Stimulated activated CD4-positive, alpha-beta T cell treated with anti-CD3 and anti-CD28 coated beads, Interleukin-1b, Interleukin-23, amount 100 ng/mL, for 4 hours (primary cell): ENCODE measurements around the gene ABCB9.
A peak's percentile ranks its signal among the peaks of the same experiment; 100 is the strongest.
"Not testable (repeated sequence)": the region's sequence is repeated elsewhere in the genome, so short reads cannot be mapped to it uniquely, and the experiment has no call there.

Experiments
- DNase-seq, 2 donors: peaks; one replicate each; pipeline ENCODE4 v3.0.0-alpha.2; 2020; ENCODE audit warnings: low read depth in 2 of 2

Gene ABCB9

DNA sequence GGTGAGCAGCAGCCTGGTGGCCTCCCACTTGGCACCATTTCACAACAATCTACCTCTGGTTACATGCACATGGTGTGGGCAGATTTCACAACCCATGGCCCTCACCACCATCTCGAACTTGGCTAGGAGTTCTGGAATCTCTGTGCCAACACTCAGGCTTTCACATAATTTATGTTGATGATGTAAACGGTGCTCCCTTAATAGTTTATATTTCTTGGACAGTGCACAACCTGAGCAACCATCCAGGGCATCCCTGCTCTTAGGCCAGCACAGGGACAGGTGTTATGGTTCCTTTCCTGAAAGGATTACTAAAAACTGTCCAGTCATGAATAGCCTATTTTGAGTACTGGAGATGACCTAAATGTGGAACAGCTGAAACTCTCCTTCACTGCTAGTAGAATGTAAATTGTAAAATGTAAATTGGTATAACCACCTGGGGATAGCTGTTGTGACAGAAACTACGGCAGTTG is 28.6 kb downstream of the ABCB9 start:
- DNase-seq, result no peak

GRCh38 chr12:122935318-122935717 is 30.9 kb downstream of the ABCB9 start:
- no peak for DNase-seq

DNA sequence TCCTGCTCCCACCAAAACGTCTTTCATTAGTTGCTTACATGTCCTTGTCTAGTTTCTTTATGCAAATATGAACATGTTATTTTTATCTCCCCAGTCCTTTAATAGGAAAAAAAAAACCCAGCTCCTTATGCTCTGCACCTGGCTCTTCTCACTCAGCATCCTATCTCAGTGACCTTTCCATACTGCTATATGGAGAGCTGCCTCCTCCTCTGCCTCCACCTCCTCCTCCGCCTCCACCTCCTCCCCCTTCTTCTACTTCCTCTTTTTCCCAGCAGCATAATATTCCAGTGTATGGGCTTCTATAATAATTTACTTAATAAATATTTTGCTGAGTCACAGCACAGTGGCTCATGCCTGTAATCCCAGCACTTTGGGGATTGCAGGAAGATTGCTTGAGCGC is 31.5 kb downstream of the ABCB9 start:
- no peak for DNase-seq

DNA sequence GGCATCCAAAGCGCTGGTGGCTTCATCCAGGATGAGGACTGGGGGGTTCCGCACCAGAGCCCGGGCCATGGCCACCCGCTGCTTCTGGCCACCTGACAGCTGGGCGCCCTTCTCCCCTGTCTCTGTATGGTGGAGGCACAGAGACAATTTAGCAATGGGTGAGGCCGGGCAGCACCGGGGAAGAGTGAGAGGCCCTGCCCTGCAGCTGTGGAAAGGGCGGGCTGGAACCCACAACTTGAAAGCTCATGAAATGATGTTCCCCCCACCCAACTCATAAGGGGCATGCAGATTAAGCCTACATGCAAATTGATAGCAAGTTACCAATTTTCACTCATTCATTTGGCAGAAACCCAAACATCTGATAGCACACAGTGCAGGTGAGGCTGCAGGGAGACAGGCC is 34.1 kb downstream of the ABCB9 start:
- no peak for DNase-seq

GRCh38 chr12:122929812-122930211 is 36.5 kb downstream of the ABCB9 start:
- no peak for DNase-seq

DNA sequence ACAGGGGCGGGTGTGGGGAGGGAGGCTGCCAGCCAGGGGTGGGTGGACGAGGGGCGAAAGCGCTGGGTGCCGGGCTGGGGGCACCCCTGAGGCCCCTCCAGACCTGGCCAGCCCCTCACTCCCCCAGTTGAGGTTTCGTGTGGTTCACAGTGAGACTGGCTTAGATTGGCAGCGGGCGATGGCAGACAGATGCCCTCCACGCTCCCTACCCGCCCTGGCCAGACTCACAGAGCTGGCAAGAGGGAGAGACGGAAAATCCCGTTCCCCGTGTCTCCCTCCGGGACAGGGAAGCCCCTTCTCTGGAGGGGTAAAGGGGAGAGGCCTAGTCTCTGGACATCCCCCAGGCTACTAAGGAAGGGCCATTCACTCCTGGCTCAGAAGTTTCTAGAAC is 37.1 kb downstream of the ABCB9 start:
- no peak for DNase-seq

DNA sequence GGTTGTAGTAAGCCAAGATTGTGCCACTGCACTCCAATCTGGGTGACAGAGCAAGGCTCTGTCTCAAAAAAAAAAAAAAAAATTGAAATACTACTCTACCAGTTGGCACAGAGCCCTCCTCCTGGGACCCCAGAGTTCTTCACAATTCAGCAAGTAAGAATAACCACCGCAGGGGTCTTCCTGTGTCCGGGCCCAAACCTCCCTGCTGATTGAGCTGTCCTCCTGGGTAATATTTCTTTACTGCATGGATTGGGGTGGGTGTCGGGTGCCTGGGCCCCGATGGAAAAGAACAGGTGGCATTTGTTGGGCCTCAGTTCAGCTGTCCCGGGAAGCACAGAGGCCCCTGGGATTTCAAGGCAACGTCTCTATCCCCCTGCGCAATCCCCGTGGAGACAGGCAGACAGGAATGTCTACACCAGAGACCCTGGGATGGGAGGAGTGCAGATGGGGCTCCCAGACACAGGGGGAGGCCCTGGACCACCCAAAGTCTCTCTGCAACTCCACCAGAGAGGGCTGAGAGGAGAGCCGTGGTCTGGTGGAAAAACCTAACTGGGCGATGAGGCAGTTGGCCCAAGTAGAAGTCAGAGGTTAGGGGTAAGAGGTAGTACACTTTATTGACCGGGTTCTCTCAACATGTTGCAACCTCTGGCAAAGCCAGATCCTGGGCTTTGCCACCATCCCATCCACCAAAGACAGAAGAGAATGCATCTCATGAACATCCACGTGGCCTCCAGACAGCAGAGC is 37.7 kb downstream of the ABCB9 start:
- DNase-seq, result no peak

GRCh38 chr12:122927756-122928403 is 38.4 kb downstream of the ABCB9 start:
- DNase-seq, result no peak

GRCh38 chr12:122921917-122922316 is 44.3 kb downstream of the ABCB9 start:
- DNase-seq, result no peak

DNA sequence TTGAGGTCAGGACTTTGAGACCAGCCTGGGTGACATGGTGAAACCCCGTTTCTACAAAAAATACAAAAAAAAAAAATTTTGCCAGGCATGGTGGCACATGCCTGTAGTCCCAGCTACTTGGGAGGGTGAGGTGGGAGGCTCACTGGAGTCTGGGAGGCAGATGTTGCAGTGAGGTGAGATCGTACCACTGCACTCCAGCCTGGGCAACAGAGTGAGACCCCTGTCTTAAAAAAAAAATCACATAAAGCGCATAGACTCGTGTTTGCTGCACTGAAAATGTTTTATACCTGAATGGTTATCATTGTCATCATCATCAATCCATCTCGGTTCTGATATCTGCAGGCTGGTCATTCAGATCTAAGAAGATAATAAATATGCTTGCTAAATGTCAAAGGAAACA is 45.6 kb downstream of the ABCB9 start:
- DNase-seq, result no peak

DNA sequence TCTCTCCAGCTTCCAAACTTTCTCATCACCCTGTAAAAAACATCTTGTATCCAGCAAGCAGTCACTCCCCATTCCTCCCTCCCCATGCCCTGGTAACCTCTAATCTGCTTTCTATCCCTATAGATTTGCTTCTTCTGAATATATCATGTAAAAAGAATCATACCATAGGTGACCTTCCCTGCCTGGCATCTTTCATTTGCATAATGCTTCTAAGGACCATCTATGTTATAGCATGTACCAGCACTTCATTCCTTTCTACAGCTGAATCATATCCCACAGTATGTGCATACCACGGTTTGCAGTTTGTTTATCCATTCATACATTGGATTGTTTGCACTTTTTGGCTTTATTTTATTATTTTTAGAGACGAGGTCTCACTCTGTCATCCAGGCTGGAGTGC is 47.4 kb downstream of the ABCB9 start:
- DNase-seq, result no peak

- no peak for DNase-seq
Measured at GRCh38 chr12:122917507-122918121, 48.6 kb downstream of the ABCB9 start.

- DNase-seq, result no peak
Measured at GRCh38 chr12:122909442-122910288, 56.6 kb downstream of the ABCB9 start.

GRCh38 chr12:122908915-122909314 is 57.3 kb downstream of the ABCB9 start:
- no peak for DNase-seq

GRCh38 chr12:122905258-122905657 is 61.0 kb downstream of the ABCB9 start:
- DNase-seq, result not testable (repeated sequence)

DNA sequence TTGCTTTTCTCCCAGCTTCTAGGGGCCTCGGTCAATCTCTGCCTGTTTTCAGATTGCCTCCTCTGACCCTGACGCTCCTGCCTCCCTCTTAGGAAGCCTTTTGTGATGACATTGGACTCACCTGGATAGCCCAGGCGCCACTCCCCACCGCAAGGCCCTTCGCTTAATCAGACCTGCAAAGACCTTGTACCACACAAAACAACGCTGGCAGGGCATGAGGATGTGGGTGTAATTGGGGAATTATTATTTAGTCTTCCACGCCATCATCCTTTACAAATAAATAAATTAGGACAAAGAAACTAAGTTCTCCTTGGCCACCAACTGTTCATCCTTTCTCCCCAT is 62.6 kb downstream of the ABCB9 start:
- no peak for DNase-seq

DNA sequence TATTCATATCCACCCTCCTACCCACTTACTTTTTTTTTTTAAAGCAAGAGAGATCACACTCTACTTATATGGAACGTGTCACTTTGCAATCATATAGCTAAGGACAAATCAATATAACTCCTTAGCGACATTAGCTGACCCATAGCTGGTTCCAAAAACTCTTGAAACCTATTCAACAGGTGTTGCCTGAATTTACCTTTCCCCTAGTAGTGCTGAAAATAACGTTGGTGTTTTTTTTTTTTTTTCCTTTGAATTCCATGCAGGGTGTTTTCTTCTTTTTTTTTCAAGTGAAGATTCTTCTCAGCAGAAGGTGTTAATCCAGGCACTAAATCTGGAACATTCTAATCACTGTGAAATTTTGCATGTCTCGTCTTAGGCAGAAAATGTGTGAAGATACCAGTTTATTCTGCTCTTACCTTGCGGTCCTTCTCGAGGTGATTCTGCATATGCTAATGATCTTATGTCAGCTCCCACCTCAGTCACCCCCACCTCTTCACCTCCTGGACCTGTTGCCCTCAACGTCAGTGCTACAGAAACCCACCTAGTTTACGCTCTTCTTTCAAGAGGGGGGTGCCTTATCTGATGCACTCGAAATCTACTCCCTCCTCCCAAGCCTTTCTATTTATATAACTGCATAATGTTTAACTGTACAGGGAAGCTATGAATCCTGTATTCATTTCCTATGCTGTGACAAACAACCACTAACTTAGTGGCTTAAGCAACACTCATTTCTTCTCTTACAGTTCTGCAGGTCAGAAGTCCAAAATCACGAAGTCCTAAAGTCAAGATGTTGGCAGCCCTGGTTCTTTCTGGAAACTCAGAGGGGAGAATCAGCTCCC is 63.2 kb downstream of the ABCB9 start:
- DNase-seq, result no peak

DNA sequence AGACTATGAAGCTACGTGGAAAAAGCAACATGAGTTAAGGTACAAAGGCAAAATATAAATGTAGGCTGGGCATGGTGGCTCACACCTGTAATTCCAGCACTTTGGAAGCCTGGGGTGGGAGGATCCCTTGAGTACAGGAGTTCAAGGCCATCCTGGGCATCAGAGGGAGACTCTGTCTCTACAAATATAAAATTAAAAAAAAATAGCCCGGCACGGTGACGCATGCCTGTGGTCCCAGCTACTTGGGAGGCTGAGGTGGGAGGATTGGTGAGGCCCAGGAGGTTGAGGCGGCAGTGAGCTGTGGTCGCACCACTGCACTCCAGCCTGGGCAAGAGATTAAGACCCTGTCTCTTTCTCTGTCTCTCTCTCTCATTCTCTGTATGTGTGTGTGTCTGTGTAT is 66.4 kb downstream of the ABCB9 start:
- DNase-seq, result no peak

DNA sequence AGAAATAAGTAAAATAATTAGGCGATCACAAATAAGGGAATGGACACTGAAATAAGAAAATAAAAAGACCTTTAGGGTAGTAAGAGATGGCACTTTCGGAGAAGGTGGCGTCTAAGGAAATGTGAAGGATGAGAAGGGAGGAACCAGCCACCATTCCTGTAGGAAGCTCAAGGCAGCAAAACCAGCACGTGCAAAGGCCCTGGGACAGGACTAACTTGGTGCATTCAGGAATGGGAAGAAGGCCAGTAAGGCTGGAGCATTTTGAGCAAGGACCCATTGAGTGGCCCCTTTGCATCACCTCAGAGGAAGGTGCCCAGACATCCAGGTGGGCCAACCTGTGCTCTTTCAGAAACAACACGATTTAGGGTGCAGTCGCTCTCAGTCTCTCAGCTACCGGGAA is 69.6 kb downstream of the ABCB9 start:
- DNase-seq, result no peak

DNA sequence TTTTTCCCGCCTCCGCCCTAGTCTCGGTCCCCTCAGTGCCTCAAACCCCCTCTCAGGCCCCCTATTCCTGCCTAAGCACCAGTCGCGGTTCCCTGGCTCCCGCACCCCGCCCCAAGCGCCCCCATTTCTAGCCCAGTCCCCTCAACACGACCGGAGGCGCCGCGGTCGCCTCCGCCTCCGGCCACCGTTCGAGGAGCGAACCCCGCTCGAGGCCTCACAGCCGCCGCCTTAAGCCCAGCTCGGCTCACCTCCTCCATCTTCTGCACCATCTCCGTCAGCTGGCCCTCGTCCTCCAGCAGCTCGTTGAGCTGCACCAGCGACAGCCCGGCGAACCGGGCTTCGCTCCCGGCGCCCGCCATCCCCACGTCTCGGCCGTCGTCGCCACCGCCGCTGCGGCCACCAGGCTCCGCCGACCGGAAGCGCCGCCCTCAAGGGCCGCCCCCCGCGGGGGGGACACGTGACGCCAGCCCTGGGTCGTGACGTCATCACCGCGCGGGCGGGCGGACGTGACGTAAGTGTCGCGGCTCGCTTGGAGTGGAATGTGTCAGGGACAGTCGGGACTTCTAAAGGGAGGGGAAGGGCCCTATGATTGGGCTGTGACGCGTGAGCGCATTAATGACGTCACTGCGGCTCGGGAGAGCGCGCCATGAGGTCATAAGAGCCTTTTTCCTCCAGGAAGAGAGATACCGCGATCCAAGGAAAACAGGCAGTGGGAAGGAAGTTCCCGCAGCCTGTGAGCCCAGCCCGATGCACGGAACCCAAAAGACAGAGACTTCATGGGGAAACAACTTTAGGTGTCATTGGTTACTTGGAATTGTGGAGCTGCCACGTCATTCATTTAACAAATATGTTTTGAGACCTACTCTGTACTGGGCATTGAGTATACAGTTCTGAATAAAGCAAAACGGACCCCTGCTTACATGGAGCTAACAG is 70.3 kb downstream of the ABCB9 start, which contains the start of gene VPS37B:
Gene VPS37B, minus strand, starts transcription at position 421 of the 933 bp plus-strand sequence. Its CDS starts 62 bp downstream, at position 359.
- peak; percentile 78 to 86 for DNase-seq
